ENCODE results near the gene LIPI.
"Not testable (repeated sequence)": the region's sequence is repeated elsewhere in the genome, so short reads cannot be mapped to it uniquely, and the experiment has no call there.

Gene LIPI

GRCh38 chr21:14072761-14073535 lies 137.8 kb downstream of the LIPI start:
- DNase-seq: no peak

- DNase-seq: no peak
Measured at GRCh38 chr21:14071902-14072734, 138.6 kb downstream of the LIPI start.

- no peak for DNase-seq
Measured at GRCh38 chr21:14070968-14071367, 139.8 kb downstream of the LIPI start.

- no peak for DNase-seq
Measured at GRCh38 chr21:14070049-14070893, 140.5 kb downstream of the LIPI start.

- DNase-seq: no peak
Measured at GRCh38 chr21:14064296-14064645, 146.5 kb downstream of the LIPI start.

GRCh38 chr21:14063620-14064295 lies 147.0 kb downstream of the LIPI start:
- DNase-seq: not testable (repeated sequence)

GRCh38 chr21:14062684-14063083 lies 148.1 kb downstream of the LIPI start:
- DNase-seq: not testable (repeated sequence)

- not testable (repeated sequence) for DNase-seq
Measured at GRCh38 chr21:14061820-14062219, 148.9 kb downstream of the LIPI start.

- DNase-seq: not testable (repeated sequence)
Measured at GRCh38 chr21:14058995-14059627, 151.6 kb downstream of the LIPI start.

Data from activated T-cell treated with anti-CD3 and anti-CD28 coated beads, Interleukin-2, amount 50 U/mL, for 1 hour (primary cell).